NK-92 treated with Interleukin-12 subunit alpha and Interleukin-12 subunit beta, amount 100 ng/mL, for 24 hours (cell line): Measurements from ENCODE around the gene AGAP5.
"Not testable (repeated sequence)": the region's sequence is repeated elsewhere in the genome, so short reads cannot be mapped to it uniquely, and the experiment has no call there.

Source experiments
- DNase-seq: peaks from one replicate; lab custom pipeline; 2025; lab: John Stamatoyannopoulos, UW

AGAP5 gene

GRCh38 chr10:73714483-73714882 lies 16.6 kb upstream of the AGAP5 start:
- not testable (repeated sequence) for DNase-seq

GRCh38 chr10:73713912-73714311 lies 16.0 kb upstream of the AGAP5 start:
- DNase-seq: not testable (repeated sequence)

GRCh38 chr10:73711683-73712082 lies 13.8 kb upstream of the AGAP5 start:
- not testable (repeated sequence) for DNase-seq

GRCh38 chr10:73708122-73708521 lies 10.2 kb upstream of the AGAP5 start:
- DNase-seq: not testable (repeated sequence)

- DNase-seq: not testable (repeated sequence)
Measured at GRCh38 chr10:73707628-73708027, 9.7 kb upstream of the AGAP5 start.

GRCh38 chr10:73706488-73706887 lies 8.6 kb upstream of the AGAP5 start:
- not testable (repeated sequence) for DNase-seq

GRCh38 chr10:73705506-73706072 lies 7.7 kb upstream of the AGAP5 start:
- not testable (repeated sequence) for DNase-seq

GRCh38 chr10:73703924-73704323 lies 6.0 kb upstream of the AGAP5 start:
- not testable (repeated sequence) for DNase-seq

- not testable (repeated sequence) for DNase-seq
Measured at GRCh38 chr10:73698819-73699218, 910 bp upstream of the AGAP5 start.

GRCh38 chr10:73695302-73695701 lies 2.6 kb downstream of the AGAP5 start:
- not testable (repeated sequence) for DNase-seq

- not testable (repeated sequence) for DNase-seq
Measured at GRCh38 chr10:73690755-73691154, 7.2 kb downstream of the AGAP5 start.

- DNase-seq: not testable (repeated sequence)
Measured at GRCh38 chr10:73689596-73689995, 8.3 kb downstream of the AGAP5 start.

- DNase-seq: not testable (repeated sequence)
Measured at GRCh38 chr10:73687641-73688040, 10.3 kb downstream of the AGAP5 start.

GRCh38 chr10:73674546-73674945 lies 23.4 kb downstream of the AGAP5 start:
- not testable (repeated sequence) for DNase-seq

GRCh38 chr10:73668378-73668777 lies 29.5 kb downstream of the AGAP5 start:
- DNase-seq: not testable (repeated sequence)

- not testable (repeated sequence) for DNase-seq
Measured at GRCh38 chr10:73666153-73666809, 31.6 kb downstream of the AGAP5 start.

- DNase-seq: not testable (repeated sequence)
Measured at GRCh38 chr10:73665581-73665980, 32.3 kb downstream of the AGAP5 start.

GRCh38 chr10:73664156-73665040 lies 33.5 kb downstream of the AGAP5 start:
- not testable (repeated sequence) for DNase-seq

- DNase-seq: not testable (repeated sequence)
Measured at GRCh38 chr10:73663621-73664020, 34.3 kb downstream of the AGAP5 start.

GRCh38 chr10:73662705-73663104 lies 35.2 kb downstream of the AGAP5 start:
- DNase-seq: not testable (repeated sequence)

GRCh38 chr10:73655990-73656298 lies 42.0 kb downstream of the AGAP5 start, which contains the start of gene SYNPO2L:
Gene SYNPO2L (minus strand): TSS chr10:73656029. CDS start chr10:73655922, 107 bp downstream.
- no peak for DNase-seq

- DNase-seq: no peak
Measured at GRCh38 chr10:73655257-73655989, 42.5 kb downstream of the AGAP5 start.
